ENCODE measurements around the gene TMPRSS7. TPM values are rescaled to one million over a fixed set of nuclear protein-coding genes. Genes with fewer than 3 reads are reported as not detected.

TMPRSS7 gene
- total and polyA plus RNA-seq, 2 of the 8 experiments (the other 6 are each of a cell fraction or from before 2014, with no cell fraction given), result not detected

DNA sequence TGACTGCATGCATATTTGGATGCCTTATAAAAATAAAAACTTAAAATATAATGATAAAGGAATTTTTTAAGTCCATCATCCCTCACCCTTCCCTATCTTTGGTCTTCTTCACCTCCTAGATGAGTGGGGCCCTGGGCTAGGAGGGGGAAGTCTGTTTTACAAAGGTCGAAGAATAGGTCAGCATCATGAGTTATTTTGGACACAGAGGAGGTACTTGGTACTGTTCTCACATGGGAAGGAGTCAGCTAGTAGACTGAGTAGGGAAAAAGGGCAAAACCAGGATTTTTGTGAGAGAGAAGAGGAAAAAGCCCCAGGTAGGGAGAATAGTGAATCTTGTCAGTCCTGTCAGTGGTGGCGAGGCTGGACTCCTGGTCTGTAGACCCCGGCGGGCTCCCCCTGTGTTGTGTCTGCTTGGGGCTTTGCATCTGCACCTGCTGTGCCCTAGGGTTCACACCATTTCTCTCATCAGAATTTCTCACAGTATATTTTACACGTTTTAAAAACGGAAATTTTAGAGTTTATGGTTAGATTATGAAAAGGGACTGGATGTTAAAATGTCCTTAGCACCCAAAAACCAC lies 81.4 kb downstream of the TMPRSS7 start:
- no peak overlapping the region for H2AK5ac ChIP-seq (ENCODE audit: low read depth, low read length)
- no peak overlapping the region for H3K23ac ChIP-seq (ENCODE audit: insufficient read length)
- no peak overlapping the region for H3K18ac ChIP-seq (ENCODE audit: extremely low read depth, low read length)
- H3K4ac ChIP-seq (replicated peaks; ENCODE audit: insufficient read length, low read depth, low read length), result no peak overlapping the region
- CTCF ChIA-PET (ENCODE audit: partially characterized antibody), result interaction anchor here (0.8 to 1.4 kb wide), 3 partner anchors 9 to 10 kb away, joined by 3 to 8 read pairs (median 4); no protein-coding TSS in a partner anchor
- H2BK12ac ChIP-seq (ENCODE audit: low read depth, low read length), result no peak overlapping the region
- no peak overlapping the region for H4K91ac ChIP-seq (replicated peaks; ENCODE audit: insufficient read length, low read length)
- no peak overlapping the region for H3K56ac ChIP-seq (replicated peaks; ENCODE audit: insufficient read length, low read depth, low read length)
- no peak overlapping the region for H3K9ac ChIP-seq (replicated peaks in 1 of 4; ENCODE audit: extremely low read depth in 1 of 4, low read depth in 3 of 4, low read length in 3 of 4)
- WGBS, 2 experiments (ENCODE audit: extremely low coverage in 1 of 2, insufficient coverage in 1 of 2, insufficient read length in 1 of 2, insufficient replicate concordance in 2 of 2, low coverage in 1 of 2, low lambda C conversion rate in 2 of 2, missing lambda C conversion rate in 1 of 2), result 87% methylated on average over 6 of the region's 6 CpGs; no CpG with 5 or more reads in 1 of the 2 experiments
- H2BK120ac ChIP-seq (replicated peaks; ENCODE audit: low read depth, low read length), result no peak overlapping the region
- no peak for DNase-seq (ENCODE audit: low read depth in 1 of 2, low spot score in 2 of 2)
- no peak overlapping the region for H2AFZ ChIP-seq (ENCODE audit: low read length)
- H3K4me2 ChIP-seq (ENCODE audit: insufficient read depth in 1 of 2, low read depth in 2 of 2, low read length in 2 of 2), result no peak overlapping the region
- H4K8ac ChIP-seq (ENCODE audit: extremely low read depth, insufficient read depth, low read length), result no peak overlapping the region
- peaks cover 0 to 4% (median 2%) of the 10 kb centered on the region in 4 experiments; a peak in 2 of 7 replicates for H3K4me1 ChIP-seq (replicated peaks in 1 of 4; ENCODE audit: control insufficient read depth in 3 of 4, insufficient read depth in 4 of 4, low read length in 3 of 4)
- H3K9me3 ChIP-seq (ENCODE audit: insufficient read depth in 2 of 2, low read depth in 1 of 2, low read length in 1 of 2), result no peaks in the 10 kb centered on the region
- TF ChIP-seq CHD2 (IDR thresholded peaks at IDR 0.05; ENCODE audit: low read length), result no peak
- no peak for TF ChIP-seq SIRT6 (IDR thresholded peaks at IDR 0.05; ENCODE audit: low read length)
- no peak for TF ChIP-seq SP1 (IDR thresholded peaks at IDR 0.05; ENCODE audit: low read depth, low read length)
- TF ChIP-seq JUN (IDR thresholded peaks at IDR 0.05; ENCODE audit: low read depth, low read length), result no peak
- TF ChIP-seq RFX5 (IDR thresholded peaks at IDR 0.05; ENCODE audit: borderline replicate concordance, low read depth, low read length), result no peak
- no peak for TF ChIP-seq EP300 (IDR thresholded peaks at IDR 0.05; ENCODE audit: borderline replicate concordance in 1 of 2, low read depth in 2 of 2, low read length in 2 of 2)
- TF ChIP-seq BACH1 (IDR thresholded peaks at IDR 0.05; ENCODE audit: low read length), result no peak
- TF ChIP-seq HDAC2 (IDR thresholded peaks at IDR 0.05; ENCODE audit: borderline replicate concordance in 1 of 2, low read depth in 2 of 2, low read length in 2 of 2), result no peak
- no peak for TF ChIP-seq SUZ12 (IDR thresholded peaks at IDR 0.05; ENCODE audit: low read length)
- no peak for TF ChIP-seq CHD1 (IDR thresholded peaks at IDR 0.05; ENCODE audit: low read depth, low read length)
- no peak for TF ChIP-seq POLR2A (IDR thresholded peaks at IDR 0.05; ENCODE audit: control extremely low read depth in 1 of 2, low read depth in 2 of 2, low read length in 2 of 2)
- TF ChIP-seq POLR2AphosphoS5 (IDR thresholded peaks at IDR 0.05; ENCODE audit: low read depth, low read length), result no peak
- TF ChIP-seq GABPA (IDR thresholded peaks at IDR 0.05; ENCODE audit: borderline replicate concordance, insufficient read depth, low read length), result no peak
- POLR2A ChIA-PET (ENCODE audit: partially characterized antibody), result no interaction called here
- H3K27ac ChIP-seq (ENCODE audit: low read depth, low read length), result no peak overlapping the region
- H4K20me1 ChIP-seq (replicated peaks in 1 of 2; ENCODE audit: control insufficient read depth in 1 of 2, insufficient read depth in 2 of 2, low read length in 2 of 2), result no peaks in the 10 kb centered on the region
- no peak overlapping the region for H3K14ac ChIP-seq (ENCODE audit: insufficient read length)
- no peak for FAIRE-seq
- H3K23me2 ChIP-seq (ENCODE audit: low read depth, low read length), result no peaks in the 10 kb centered on the region
- H4K5ac ChIP-seq (ENCODE audit: insufficient read length, low read depth, low read length), result no peak overlapping the region
- H3K79me1 ChIP-seq (ENCODE audit: low read depth, low read length), result no peaks in the 10 kb centered on the region
- no peaks in the 10 kb centered on the region for H3K79me2 ChIP-seq (ENCODE audit: control insufficient read depth in 1 of 2, insufficient read depth in 2 of 2, low read length in 2 of 2)
- H2BK5ac ChIP-seq (ENCODE audit: low read depth, low read length), result no peak overlapping the region
- H2BK20ac ChIP-seq (ENCODE audit: low read length), result no peak overlapping the region
- no peak overlapping the region for H3K4me3 ChIP-seq (ENCODE audit: extremely low read depth in 1 of 4, insufficient read depth in 2 of 4, low read depth in 3 of 4, low read length in 4 of 4)
- no peak overlapping the region for H2BK15ac ChIP-seq (ENCODE audit: low read length)
- H3K27me3 ChIP-seq (replicated peaks in 1 of 4; ENCODE audit: control insufficient read depth in 3 of 4, extremely low read depth in 1 of 4, insufficient read depth in 3 of 4, low read length in 3 of 4), result no peaks in the 10 kb centered on the region
- peaks cover 0 to 8% (median 3%) of the 10 kb centered on the region in 4 experiments; a peak in 6 of 8 replicates for H3K36me3 ChIP-seq (ENCODE audit: control insufficient read depth in 2 of 4, insufficient read depth in 4 of 4, low read length in 3 of 4)
